Spleen (tissue), 7 donors: ENCODE measurements around the gene OR2G2.

Experiments
- POLR2A ChIP-seq, 3 donors: fragments of 450-650 bp; IDR thresholded peaks; one replicate each; pipeline ENCODE4 v1.5.1; 2017; ENCODE audit warnings: antibody characterized with exemption in 3 of 3, mild to moderate bottlenecking in 1 of 3
- POLR2AphosphoS5 ChIP-seq, 3 donors: sonication (generic); formaldehyde crosslinking; IDR thresholded peaks; one replicate each; pipeline ENCODE4 v1.5.1; 2017; ENCODE audit warnings: antibody characterized with exemption in 3 of 3
- TF ChIP-seq, protein P1 (sequence below), 11 experiments: fragments of 200-600 bp in 7 of 11; fragments of 450-650 bp in 4 of 11; sonication (generic) in 4 of 11; IDR thresholded peaks in 8 of 11; conservative IDR thresholded peaks in 3 of 11; 1 replicate in 7 of 11; 2 replicates in 4 of 11; pipeline versions ENCODE4 v1.4.0 to v1.8.0; 2016 to 2021; ENCODE audit warnings: antibody characterized with exemption in 11 of 11, inconsistent platforms in 4 of 11, mild to moderate bottlenecking in 1 of 11
- donor health status: DM: no; HTN: no; CAD: no; lungs with moderate emphysema.
- donor health status: DM: no; HTN: no; CAD: no.
- donor health status: DM: no; HTN: no; CAD: no.

DNA sequence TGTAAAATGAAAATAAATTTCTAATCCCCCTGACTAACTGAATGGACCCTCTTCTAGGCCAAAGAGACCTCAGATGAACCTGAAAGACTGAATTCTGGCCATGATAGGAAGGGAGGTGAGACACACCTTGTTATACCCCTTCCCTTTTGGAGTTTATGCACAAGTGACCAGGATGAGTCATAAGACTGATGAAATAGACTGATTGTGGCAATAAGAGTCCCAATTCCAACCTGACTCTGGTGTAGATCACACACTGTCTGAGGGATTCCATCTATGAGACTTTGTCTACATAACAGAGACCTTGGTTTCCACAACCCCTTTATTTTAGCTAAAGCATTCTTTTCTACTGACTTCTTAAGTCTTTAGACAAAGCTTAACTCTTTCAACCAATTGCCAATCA, 13.5 kb upstream of the OR2G2 start:
- TF ChIP-seq, protein P1, sequence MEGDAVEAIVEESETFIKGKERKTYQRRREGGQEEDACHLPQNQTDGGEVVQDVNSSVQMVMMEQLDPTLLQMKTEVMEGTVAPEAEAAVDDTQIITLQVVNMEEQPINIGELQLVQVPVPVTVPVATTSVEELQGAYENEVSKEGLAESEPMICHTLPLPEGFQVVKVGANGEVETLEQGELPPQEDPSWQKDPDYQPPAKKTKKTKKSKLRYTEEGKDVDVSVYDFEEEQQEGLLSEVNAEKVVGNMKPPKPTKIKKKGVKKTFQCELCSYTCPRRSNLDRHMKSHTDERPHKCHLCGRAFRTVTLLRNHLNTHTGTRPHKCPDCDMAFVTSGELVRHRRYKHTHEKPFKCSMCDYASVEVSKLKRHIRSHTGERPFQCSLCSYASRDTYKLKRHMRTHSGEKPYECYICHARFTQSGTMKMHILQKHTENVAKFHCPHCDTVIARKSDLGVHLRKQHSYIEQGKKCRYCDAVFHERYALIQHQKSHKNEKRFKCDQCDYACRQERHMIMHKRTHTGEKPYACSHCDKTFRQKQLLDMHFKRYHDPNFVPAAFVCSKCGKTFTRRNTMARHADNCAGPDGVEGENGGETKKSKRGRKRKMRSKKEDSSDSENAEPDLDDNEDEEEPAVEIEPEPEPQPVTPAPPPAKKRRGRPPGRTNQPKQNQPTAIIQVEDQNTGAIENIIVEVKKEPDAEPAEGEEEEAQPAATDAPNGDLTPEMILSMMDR (IDR thresholded peaks at IDR 0.05 in 8 of 11, conservative IDR thresholded peaks at IDR 0.05 in 3 of 11), result no peak
- TF ChIP-seq POLR2AphosphoS5 (IDR thresholded peaks at IDR 0.05), result no peak
- TF ChIP-seq POLR2A (IDR thresholded peaks at IDR 0.05), result no peak
